GM13976 (cell line): Measurements from ENCODE around the gene COG8.

Experiments
- DNase-seq: peaks from one replicate; pipeline ENCODE4 v3.0.0; 2012; ENCODE audit warnings: low spot score
- CTCF ChIP-seq: IDR thresholded peaks from 2 replicates; pipeline ENCODE4 v1.5.1; 2012; ENCODE audit warnings: borderline replicate concordance, mild to moderate bottlenecking; ENCODE audit not compliant: insufficient read depth; ENCODE audit errors: extremely low read depth, missing control alignments, control extremely low read depth
- in situ Hi-C: fragments of 300-500 bp; cut with MboI; formaldehyde crosslinking; loops from one replicate; pipeline ENCODE4 v1.12.0; 2022; ENCODE audit warnings: low sequenced_read_pairs, mixed read lengths, inconsistent platforms; ENCODE audit not compliant: unreplicated experiment

Gene COG8

GRCh38 chr16:69348222-69348621 is 8.9 kb upstream of the COG8 start:
- in situ Hi-C loops = no loop called here
- DNase-seq = no peak
- no peak for TF ChIP-seq CTCF

- TF ChIP-seq CTCF = no peak
- in situ Hi-C loops = no loop called here
- no peak for DNase-seq
These were observed 7.3 kb upstream of the COG8 start for GRCh38 chr16:69346683-69347082.

- in situ Hi-C loops = no loop called here
- no peak for TF ChIP-seq CTCF
- no peak for DNase-seq
These were observed 6.6 kb upstream of the COG8 start for GRCh38 chr16:69345923-69346322.

- no peak for DNase-seq
- TF ChIP-seq CTCF = no peak
- in situ Hi-C loops = no loop called here
These were observed 4.8 kb upstream of the COG8 start for GRCh38 chr16:69344171-69344570.

GRCh38 chr16:69340095-69340644 is 806 bp upstream of the COG8 start:
- in situ Hi-C loops = no loop called here
- TF ChIP-seq CTCF = no peak
- DNase-seq = no peak

- no peak for TF ChIP-seq CTCF
- no peak for DNase-seq
- in situ Hi-C loops = no loop called here
These were observed 641 bp downstream of the COG8 start for GRCh38 chr16:69338557-69339288.
